ENCODE data around the gene ZFHX3. TPM values are rescaled to one million over a fixed set of nuclear protein-coding genes. Genes with fewer than 3 reads are reported as not detected.

ZFHX3 gene
- total RNA-seq, 1 donor from 2014 or later: 40.1 TPM

DNA sequence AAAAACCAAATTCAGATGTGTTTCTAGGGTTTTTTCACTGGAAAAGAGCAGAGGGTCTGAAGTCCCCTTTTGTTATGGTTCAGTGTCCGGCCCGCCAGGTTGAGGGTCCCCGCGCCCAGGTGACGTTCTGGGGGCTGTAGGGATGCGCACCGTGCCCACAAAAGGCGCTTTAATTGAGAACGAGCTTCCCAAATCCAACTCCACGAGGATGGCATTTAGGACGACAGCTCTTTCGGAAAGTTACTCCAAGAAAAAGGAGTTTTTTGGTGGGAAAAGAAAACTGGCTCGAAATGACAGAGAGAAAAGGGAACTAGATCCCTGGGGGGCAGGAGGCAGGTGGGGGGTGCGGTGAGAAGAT, 15.9 kb upstream of the ZFHX3 start:
- no peaks in the 10 kb centered on the region for H3K36me3 Mint-ChIP-seq (ENCODE audit: low read depth)
- H3K4me1 Mint-ChIP-seq: peaks cover 80% of the 10 kb centered on the region
- H3K27me3 Mint-ChIP-seq (ENCODE audit: low read depth): peaks cover 65% of the 10 kb centered on the region
- no peak for DNase-seq (ENCODE audit: low read depth, low spot score)
- TF ChIP-seq, protein P1, sequence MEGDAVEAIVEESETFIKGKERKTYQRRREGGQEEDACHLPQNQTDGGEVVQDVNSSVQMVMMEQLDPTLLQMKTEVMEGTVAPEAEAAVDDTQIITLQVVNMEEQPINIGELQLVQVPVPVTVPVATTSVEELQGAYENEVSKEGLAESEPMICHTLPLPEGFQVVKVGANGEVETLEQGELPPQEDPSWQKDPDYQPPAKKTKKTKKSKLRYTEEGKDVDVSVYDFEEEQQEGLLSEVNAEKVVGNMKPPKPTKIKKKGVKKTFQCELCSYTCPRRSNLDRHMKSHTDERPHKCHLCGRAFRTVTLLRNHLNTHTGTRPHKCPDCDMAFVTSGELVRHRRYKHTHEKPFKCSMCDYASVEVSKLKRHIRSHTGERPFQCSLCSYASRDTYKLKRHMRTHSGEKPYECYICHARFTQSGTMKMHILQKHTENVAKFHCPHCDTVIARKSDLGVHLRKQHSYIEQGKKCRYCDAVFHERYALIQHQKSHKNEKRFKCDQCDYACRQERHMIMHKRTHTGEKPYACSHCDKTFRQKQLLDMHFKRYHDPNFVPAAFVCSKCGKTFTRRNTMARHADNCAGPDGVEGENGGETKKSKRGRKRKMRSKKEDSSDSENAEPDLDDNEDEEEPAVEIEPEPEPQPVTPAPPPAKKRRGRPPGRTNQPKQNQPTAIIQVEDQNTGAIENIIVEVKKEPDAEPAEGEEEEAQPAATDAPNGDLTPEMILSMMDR (conservative IDR thresholded peaks at IDR 0.05): no peak
- no peaks in the 10 kb centered on the region for H3K9me3 Mint-ChIP-seq
- peak overlapping the region; percentile 80 for H3K4me3 Mint-ChIP-seq
- no peak overlapping the region for H3K27ac Mint-ChIP-seq (ENCODE audit: unreplicated experiment)

DNA sequence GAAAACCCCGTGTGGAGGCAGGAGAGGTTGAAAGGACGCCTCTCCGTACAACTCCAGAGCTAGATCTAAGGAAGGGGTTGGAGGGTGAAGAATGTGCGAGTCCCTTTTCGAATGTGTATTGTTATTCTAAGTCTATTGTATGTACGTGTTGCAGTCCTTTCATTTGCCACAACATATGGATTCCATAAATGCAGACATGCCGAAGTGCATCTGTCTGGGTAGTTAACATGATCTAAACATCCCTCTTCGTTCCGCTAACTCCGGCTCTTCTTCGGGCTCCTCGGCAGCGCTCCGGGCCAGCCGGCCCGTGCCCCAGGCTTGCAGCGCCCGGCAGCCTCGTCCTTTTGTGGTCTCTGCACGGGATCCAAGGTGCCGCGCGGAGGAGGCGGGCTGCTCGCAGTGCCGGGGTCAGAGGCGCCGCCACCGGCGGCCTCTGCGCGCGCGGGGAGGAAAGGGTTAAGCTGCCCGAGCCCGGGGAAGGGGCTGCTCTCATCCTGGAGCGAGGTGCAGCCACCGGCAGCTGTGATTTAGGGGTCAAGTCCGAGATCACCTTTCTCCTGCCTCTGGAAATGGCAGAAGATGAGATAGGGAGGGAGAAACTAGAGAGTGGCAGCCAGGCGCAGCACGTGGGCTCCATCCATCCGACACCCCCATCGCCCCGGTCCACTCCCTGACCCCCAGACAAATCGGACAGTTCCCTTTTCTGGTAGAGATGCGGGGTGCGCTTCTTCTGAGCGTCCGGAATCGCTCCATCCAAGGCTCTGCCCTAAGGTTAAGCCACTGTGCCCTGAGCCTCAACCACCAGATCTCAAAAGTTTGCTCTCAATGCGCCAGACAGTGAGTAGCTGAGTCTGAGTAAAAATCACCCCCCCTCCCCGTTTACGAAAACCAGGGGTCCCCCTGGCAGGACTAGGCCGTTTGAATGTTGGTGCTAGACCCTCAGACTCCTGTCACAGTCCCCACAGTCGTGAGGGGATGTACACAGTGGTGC, 15.1 kb upstream of the ZFHX3 start:
- Mint-ChIP-seq H3K27me3 (ENCODE audit: low read depth) (peaks cover 59% of the 10 kb centered on the region), H3K4me3 (peak overlapping the region; percentile 81), H3K36me3 (ENCODE audit: low read depth) (no peaks in the 10 kb centered on the region), H3K27ac (ENCODE audit: unreplicated experiment) (no peak overlapping the region), H3K4me1 (peaks cover 72% of the 10 kb centered on the region), H3K9me3 (no peaks in the 10 kb centered on the region)
- DNase-seq (ENCODE audit: low read depth, low spot score): peak; percentile 47
- TF ChIP-seq, protein P1 (conservative IDR thresholded peaks at IDR 0.05): no peak

DNA sequence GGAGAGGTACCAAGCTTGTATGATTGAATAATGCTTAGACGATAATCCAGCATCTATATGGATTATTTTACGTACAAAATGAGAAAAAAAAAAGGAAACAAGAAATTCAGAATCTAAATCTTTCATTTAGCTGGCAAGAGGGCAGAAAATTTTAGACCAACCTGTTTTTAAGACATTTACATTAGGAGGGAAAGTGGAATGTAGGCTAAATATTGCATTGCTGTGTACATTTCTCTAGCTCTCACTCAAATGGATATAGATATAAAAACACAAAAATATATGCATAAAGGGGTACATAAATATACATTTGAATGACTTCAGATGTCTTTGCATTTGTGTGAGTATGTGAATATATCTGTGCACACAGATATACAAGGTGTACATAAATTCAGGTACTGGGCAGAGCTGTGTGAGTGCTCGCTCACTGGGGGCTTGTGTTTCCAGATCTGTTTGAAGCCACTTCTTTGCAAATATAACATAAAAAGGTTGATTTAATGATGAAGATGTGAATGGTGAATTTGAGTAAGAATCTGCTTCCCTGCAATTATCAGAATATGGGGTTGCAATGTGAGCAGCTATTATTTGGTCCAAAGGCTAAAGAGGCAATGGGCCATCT, 14.2 kb upstream of the ZFHX3 start:
- H3K36me3 Mint-ChIP-seq (ENCODE audit: low read depth): peaks cover 2% of the 10 kb centered on the region
- peaks cover 49% of the 10 kb centered on the region for H3K27me3 Mint-ChIP-seq (ENCODE audit: low read depth)
- no peak overlapping the region for H3K27ac Mint-ChIP-seq (ENCODE audit: unreplicated experiment)
- TF ChIP-seq, protein P1 (conservative IDR thresholded peaks at IDR 0.05): no peak
- DNase-seq (ENCODE audit: low read depth, low spot score): no peak
- H3K4me3 Mint-ChIP-seq: peak overlapping the region; percentile 81
- H3K9me3 Mint-ChIP-seq: no peaks in the 10 kb centered on the region
- H3K4me1 Mint-ChIP-seq: peaks cover 71% of the 10 kb centered on the region

DNA sequence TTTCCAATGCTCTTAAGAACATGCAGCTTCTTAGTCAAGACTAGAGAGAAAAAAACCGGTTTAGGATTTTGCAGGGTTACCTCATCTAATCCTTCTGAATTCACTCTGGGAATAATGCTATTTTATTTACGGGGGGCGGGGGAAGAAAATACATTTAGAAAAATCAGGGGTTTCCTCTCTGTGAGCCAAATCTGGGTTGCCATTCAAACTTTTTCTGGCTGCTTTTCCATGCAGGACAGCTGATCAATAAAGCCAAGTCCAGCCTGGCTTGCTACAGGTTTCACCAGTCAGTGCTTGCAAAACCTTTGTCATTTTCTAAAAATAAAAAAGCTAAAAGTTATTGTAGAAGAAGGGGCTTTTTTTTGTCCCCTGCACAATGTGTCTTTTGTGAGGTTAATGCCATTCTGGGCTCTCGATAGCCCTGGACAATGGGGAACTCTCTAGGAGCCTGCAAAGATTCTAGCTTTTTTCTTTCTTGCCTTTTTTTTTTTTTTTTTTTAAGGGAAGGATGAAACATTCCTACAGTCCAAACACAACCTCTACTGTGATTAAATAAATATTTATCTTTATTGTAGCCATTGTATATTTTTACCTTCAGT, 13.1 kb upstream of the ZFHX3 start:
- DNase-seq (ENCODE audit: low read depth, low spot score): no peak
- Mint-ChIP-seq H3K27me3 (ENCODE audit: low read depth) (peaks cover 39% of the 10 kb centered on the region), H3K36me3 (ENCODE audit: low read depth) (peaks cover 2% of the 10 kb centered on the region), H3K9me3 (no peaks in the 10 kb centered on the region), H3K4me1 (peaks cover 68% of the 10 kb centered on the region), H3K27ac (ENCODE audit: unreplicated experiment) (no peak overlapping the region), H3K4me3 (peak overlapping the region; percentile 90)
- TF ChIP-seq, protein P1 (conservative IDR thresholded peaks at IDR 0.05): no peak

DNA sequence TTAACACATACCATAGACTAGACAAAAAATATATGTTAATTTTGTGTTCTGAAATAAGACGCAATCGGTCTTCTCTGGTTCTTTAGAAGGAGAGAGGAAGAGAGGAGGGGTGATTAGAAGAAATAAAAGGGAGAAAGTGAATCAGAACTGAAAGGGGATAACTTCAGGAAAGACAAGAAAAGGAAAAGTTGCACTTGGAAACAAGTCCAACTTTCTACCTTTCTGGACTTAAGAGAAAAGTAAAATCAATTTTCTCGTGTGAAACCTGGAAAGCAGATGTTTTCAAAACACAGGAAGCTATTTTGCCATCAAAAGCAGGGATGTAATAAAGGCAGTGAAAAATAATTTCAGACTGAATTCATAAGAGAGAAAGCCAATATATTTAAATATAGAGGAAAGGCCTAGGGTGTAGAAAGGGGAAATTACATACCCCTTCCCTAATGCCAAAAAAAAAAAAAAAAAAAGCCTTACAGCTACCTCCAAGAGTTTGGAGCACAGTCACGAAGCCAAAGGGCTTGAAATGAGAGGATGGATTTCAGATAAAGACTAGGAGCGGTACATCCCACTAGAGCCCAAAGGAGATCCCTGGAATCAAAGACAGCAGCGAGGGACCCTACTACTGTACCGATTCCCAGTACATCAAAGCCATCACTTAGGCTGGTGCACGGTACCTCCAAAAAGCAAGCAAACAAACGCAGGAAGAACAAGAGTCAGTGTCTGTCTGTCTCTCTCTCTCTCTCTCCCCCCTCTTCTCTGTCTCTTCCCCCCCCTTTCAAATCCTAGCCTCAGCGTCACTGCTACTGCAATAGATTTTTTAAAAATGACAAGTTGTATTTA, 12.1 kb upstream of the ZFHX3 start:
- no peak for DNase-seq (ENCODE audit: low read depth, low spot score)
- H3K36me3 Mint-ChIP-seq (ENCODE audit: low read depth): peaks cover 2% of the 10 kb centered on the region
- H3K27me3 Mint-ChIP-seq (ENCODE audit: low read depth): peaks cover 29% of the 10 kb centered on the region
- TF ChIP-seq, protein P1 (conservative IDR thresholded peaks at IDR 0.05): no peak
- H3K4me1 Mint-ChIP-seq: peaks cover 58% of the 10 kb centered on the region
- no peaks in the 10 kb centered on the region for H3K9me3 Mint-ChIP-seq
- peak overlapping the region; percentile 23 for H3K27ac Mint-ChIP-seq (ENCODE audit: unreplicated experiment)
- H3K4me3 Mint-ChIP-seq: peak overlapping the region; percentile 90
